Urothelium cell line (cell line): Measurements from ENCODE around the gene GUCD1.

Experiments used
- DNase-seq: peaks from one replicate; pipeline ENCODE4 v3.0.0; 2011; ENCODE audit warnings: low spot score, mixed read lengths
- FAIRE-seq: peaks from 2 replicates; lab custom pipeline; 2011; peaks lifted over from hg19 to GRCh38; lab: Jason Lieb, UNC

GUCD1 gene

DNA sequence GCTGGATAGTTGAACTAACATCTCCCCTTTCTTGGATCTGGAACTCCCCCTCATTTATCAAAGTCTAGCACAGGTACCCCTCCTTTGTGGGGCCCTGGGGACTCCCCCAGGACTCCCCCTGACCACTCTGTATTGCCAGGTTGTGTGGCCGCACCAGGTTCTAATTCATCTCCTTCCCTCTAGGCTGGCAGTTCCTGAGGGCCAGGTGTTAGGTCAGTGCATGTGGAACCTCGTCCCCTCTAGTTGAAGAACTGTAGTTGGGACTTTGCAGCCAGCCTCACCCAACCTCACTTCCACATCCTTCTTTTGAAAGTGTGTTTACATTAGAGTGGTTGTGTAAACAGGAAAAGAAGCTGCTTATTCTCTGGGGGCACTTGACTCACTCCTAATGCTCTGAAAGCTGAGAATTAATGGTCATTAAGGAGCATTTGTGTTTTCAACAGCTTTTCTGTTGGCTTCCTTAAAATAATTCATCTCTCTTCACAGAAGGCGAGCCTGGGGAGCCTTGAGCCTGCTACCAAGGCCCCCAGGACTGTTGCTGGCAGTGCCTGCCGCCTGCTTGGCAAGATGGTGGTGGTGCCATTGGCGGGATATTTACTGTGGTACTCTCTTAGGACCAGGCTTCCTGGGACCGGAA lies 48.0 kb downstream of the GUCD1 start:
- DNase-seq (no peak), FAIRE-seq (no peak)

DNA sequence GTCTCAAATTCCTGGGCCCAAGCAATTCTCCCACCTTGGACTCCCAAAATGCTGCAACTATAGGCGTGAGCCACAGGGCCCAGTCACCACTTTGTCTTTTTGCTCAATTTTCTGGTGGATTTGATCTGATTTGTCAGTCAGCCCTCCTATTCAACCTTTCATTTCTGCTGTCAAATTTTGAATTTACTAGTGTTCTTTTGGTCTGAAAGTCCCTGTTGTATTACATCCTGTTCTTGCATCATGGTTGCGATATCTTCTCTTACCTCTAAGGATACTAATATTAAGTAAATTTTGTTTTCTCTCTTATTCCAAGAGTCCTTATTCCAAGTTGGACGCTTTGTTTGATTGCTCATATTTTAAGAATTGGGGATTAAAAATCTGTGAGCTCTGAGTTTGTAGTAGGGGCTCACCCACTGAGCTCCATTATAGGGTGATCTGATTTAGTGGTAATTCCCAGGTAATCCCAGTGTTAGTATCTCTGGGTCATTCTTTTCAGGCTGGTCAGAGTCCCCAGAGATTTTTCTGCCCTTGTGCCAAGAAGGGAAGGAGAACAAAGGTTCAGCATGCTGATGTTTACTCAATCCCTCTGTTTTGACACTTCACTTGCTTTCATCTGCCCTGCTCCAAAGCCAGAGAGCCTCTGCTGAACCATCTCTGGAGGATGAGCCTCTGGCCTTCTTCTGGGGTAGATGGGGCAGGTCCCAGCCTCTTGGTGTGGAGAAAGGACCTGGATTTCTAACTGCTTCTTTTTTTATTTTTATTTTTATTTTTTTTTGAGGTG lies 49.8 kb downstream of the GUCD1 start:
- no peak for DNase-seq
- no peak for FAIRE-seq

DNA sequence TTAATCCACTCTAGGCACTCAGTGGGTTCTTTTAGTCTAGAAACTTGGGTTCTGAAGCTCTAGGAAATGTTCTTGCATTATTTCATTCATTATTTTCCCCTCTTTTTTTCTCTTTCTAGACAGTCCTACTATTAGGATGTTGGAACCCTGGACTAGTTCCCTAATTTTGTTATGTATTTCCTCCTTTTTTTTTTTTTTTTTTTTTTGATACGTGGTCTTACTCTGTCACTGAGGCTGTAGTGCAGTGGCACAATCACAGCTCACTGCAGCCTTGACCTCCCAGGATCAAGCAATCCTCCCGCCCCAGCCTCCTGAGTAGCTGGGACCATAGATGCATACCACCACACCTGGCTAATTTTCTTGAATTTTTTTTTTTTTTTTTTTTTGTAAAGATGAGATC lies 50.4 kb downstream of the GUCD1 start:
- DNase-seq, result no peak
- no peak for FAIRE-seq

DNA sequence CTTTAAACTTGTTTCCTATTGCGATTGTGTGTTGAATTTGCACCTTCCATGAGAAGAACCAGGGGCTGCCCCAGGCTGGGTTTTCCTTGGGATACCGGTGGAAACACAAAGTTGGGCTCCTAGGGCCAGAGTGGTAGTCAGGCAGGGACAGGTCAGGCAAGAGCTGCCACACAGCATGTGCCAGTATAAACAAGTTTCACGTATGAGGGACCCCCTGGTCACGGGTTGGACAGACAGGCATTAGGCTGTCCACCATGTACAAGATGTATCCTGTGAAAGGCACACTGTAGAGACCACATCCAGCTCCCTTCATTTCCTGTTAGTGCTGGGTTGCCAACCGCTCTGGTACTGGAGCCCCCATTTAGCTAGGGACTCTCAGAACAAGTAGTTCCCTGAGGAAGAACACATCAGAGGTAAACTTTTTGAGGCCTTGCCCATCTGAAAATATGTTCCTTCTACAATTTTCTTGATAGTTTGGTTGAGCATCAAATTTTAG lies 51.0 kb downstream of the GUCD1 start:
- no peak for DNase-seq
- FAIRE-seq, result no peak

DNA sequence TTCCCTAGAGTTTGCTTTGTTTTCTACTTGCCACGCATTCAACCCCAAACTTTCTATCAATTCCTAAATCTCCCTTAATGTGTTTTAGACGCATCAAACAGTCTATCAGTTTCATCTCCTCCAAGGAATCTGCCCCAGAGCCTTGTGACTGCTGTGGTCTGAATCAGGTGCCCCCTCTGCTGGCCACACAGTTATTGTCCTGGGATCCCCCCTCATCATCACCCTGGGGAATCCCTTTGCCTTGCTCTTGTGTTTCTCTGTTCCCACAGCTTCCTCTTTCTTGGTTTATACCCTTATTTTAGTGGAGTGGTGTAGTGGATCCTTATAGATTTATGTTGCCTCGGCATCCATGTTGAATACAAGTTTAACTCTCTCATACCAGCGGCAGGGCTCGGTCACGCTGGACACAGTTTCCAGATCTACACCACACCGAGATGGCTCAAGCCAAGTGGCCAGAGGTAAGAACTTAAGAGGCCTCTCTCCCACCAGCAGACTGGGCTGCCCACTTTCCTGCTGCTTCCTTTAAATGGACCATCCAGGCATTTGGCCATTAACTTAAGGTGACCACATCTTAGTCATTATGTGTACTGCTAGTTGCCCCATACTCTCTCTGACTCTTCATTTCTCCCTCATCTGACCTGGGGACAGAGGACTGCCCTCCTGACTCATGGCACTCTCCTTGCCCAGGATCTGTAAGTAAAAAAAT lies 51.6 kb downstream of the GUCD1 start:
- DNase-seq (peak; percentile 84), FAIRE-seq (peak; percentile 62)

DNA sequence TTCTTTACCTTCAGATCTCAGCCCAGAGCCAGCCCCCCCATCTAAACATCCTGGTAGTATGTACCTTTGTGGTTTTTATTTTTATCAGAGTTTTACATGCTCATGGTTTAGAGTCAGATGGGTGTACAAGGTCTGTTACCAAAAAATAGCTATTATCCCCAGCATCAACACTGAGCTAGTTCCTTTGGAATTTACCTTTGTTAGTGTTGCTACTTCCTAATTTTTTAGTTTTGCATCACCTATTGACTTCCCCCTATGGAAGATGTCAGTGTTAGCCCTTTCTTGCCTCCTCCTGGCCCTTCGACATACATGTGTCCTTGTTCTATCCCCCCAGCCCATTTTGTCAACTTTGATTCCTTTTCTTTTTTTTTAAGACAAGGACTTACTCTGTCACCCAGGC lies 52.4 kb downstream of the GUCD1 start:
- DNase-seq (no peak), FAIRE-seq (no peak)

DNA sequence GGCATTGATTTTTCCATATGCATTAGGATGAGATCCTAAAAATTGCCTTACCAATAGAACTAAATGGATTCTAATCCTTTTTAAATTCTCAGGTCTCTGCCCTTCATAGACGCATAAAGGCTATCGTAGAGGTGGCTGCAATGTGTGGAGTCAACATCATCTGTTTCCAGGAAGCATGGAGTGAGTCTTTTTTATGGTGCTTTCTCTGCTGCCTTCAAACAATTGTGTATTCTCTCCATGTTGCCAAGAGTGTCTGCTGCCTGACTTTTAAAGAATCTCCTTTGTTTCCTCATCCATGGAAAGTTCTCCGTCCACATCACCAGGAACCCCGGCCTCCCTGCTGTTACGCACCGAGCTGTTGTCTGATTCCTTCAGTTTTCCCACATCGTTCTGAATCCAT lies 52.9 kb downstream of the GUCD1 start:
- FAIRE-seq (no peak), DNase-seq (no peak)

DNA sequence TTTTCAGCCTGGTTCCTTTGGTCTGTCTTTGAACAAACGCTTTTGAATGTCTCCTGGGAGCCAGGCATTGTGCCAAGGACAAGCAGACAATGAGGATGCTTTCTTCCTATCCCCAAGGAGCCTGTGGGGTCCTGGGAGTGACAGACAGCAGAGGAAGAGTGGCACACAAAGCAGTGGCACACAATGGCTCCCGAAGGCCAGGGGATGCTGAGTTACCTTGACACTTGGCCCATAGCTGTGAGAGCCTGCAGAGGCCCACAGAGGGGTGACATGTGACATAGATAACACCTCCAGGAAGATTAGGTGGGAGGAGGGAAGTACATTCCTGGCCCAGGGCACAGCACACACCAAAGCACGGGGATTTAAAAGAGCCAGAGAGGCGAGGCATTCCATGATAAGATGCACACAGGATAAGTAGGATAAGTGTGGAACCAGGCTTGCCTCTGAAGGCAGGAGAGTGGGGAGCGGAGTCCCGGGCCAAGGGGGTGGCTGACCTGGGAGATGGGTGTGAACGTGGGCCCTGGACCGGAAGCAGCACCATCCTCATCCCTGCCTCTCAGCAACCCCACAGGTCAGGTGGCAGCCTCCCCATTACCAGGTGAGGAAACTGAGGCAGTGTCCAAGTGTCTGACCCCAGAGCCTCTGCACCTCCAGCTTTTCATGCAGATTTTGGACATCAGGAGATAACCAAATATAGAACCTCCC lies 53.5 kb downstream of the GUCD1 start:
- peak; percentile 17 for FAIRE-seq
- DNase-seq, result no peak

DNA sequence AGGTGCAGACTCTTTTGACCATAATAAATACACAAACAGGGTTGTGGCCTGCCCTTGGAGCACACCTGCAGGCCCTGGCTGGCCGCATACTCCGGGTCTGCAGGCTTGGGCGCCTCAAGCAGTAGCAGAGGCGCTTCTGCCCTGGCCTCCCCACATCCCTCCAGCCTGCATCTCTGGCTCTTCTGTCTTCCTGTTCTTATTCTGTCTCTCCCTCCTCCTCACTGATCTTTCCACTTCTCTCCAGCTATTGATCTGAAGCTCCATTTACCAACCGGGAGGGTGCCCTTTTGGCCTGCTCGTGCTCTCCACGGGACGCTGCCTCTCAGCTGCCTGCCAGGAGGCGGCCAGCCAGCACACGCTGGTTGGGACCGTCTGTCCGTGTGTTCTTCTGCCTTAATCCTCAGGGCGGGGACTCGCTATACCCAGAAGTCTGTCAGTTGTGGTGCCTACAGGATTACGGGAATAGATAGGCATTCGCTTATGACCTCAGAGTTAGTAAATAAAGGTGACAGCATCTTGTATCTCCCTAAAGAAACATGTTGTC lies 54.6 kb downstream of the GUCD1 start:
- DNase-seq (no peak), FAIRE-seq (peak; percentile 52)

DNA sequence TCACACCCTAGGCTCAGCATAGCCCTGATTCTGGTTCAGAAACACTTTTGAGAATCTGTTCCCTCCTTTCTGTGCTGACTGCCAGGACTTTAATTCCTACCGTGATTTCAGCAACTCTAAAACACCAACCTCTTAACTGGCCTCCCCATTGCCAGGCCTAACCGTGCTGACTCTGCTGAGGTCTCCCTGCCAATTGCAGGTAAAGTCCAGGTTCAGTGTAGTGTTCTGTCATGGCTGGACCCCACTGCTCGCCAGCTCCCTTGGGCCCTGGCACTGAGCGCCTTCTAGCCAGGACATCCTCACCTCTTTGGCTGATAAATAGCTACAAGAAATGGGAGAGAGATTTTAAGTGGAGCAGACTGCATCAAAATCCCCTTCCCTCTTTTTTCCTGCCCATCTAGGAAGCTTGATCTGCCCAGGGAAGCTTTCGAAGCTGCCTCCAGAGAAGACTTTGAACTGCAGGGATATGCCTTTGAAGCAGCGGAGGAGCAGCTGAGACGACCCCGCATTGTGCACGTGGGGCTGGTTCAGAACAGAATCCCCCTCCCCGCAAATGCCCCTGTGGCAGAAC lies 55.1 kb downstream of the GUCD1 start:
- FAIRE-seq (peak; percentile 5), DNase-seq (no peak)

DNA sequence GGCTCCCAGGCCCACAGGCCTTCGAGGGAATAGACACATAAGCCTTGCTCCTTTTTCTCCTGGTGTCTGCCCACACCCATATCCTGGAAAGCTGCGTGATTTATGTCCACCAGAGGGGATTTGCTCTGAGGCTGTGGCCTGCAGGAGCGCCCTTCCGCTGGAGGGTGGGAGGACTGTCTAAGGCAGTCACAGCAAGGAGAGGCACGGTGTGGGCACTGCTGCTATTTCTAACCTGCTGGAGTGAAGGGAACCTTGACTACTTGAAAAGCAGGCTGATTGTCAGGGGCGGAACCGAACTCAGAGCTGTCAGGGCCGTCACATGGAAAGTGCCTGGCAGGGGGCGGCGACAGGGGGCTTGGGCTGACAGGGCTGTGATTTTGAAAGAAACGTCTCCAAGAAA lies 56.1 kb downstream of the GUCD1 start:
- no peak for DNase-seq
- FAIRE-seq, result no peak

DNA sequence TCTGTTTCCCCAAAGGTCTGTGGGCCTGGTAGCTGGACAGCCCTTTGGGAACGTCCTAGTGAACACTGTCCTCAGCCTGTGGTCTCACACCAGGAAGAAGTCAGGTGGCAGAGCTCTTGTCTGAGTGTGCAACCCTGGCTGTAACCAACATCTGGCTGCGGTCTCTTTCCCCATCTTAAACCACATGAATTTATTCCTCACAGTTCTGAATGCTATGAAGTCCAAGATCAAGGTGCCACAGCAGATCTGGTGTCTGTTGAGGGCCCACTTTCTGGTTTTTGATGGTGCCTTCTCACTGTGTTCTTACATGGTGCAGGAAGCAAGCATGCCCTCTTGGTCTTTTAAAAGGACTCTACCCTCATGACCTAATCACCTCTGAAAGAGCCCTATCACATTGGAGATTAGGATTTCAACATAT lies 57.1 kb downstream of the GUCD1 start:
- FAIRE-seq, result no peak
- no peak for DNase-seq

DNA sequence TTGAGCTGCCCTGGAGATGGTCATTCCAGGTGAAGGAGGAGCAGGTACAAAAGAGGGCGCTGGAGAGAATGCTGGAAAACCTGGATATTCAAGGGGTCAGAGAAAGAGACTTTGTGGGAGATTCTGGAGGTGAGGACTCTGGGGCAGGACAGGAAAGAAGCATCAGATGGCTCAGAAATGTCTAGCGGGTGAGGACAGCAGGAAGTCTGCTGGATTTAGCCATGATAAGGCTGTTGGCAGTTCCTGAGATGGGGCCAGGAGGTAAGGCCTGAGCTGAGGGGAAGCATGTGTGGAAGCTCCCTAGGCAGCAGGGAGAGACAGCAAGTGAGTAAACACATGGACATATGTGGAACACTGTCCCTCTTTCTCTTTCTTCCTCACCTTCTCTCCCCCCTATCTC lies 58.3 kb downstream of the GUCD1 start:
- FAIRE-seq (no peak), DNase-seq (no peak)

DNA sequence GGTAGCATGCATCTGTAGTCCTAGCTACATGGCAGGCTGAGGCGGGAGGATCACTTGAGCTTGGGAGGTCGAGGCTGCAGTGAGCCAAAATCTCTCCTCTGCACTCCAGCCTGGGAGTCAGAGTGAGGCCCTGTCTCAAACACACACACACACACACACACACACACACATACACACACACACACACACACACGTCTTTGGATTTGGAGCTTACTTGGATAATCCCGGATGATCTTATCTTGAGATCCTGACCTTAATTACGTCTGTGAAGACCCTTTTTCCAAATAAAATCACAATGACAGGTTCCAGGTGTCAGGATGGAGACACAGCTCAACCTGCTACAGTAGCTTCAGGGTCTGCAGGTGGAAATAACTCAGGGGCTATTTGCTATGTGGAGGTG lies 58.7 kb downstream of the GUCD1 start:
- FAIRE-seq (peak; percentile 13), DNase-seq (no peak)

DNA sequence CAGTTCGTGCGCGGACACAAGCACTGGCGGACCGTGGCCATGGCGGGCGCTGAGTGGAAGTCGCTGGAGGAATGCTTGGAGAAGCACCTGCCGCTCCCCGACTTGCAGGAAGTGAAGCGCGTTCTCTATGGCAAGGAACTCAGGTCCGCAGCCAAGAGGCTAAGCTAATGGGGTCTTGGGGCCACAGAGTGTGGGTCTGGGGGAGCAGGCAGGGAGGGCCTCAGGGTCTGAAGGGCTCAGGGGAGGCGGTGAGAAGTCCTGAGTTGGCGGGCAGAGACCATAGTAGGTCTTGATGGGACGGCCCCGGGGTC lies 59.6 kb downstream of the GUCD1 start:
- FAIRE-seq (no peak), DNase-seq (no peak)

DNA sequence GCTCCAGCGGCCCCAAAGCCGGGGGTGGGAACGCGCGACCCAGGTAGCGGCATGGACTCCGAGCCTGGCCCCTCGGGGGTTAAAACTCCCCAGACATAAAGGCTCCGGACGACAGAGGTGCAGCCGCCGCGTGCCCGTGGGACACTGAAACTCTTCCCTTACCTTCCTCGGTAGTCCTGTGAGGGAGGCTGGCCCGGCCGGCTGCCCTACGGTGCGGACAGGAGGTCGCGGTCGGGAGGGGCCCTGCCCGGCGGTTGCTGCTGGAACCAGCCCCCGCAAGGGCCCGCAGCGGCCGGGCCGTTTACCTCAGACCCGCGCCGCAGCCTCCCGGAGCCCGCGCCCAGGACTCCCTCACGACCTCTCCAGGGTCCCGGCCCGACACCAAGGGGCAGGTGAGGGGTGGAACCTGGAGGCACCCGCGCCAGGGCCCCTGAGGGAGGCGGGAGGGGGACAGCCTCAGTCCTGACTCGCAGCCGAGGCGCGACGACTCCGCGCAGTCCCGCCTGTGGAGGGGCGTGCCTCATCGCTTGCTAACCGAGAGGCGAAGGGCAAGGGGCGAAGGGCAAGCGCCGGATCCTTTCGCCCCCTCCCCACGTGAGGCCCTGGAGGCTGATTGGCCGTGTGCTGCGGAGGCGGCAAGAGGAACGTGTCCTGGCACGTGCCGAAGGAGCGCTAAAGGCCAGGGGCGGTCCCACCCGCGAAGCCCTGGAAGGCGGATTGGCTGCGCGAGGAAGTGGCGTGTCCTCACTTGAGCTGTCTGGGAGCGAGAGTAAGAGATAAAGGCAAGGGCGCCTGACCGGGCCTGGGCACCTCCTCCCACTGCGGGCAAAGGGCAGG lies 60.2 kb downstream of the GUCD1 start, which contains the start of gene UPB1:
Gene UPB1, plus strand, starts transcription at position 805 of the 837 bp plus-strand sequence. CDS start 72 bp downstream, outside the sequence.
- FAIRE-seq (peak; percentile 77), DNase-seq (no peak)

DNA sequence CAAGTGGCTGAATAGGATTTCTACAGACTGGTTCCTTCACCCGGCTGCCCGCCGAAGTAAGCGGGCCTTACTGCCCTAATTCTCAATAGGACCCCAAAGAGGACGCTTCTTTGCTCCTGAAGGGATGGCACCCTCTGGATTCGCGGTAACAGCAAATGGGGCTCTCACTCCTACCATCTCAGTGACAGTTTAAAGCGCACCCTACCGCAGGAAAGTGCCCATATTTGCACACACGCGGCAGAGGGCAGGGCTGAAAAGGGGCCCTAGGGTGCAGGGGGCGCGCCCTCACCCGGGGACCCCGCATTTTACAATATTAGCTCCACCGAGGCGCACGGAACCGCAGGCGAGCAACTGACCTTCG lies 60.8 kb downstream of the GUCD1 start:
- peak; percentile 48 for FAIRE-seq

DNA sequence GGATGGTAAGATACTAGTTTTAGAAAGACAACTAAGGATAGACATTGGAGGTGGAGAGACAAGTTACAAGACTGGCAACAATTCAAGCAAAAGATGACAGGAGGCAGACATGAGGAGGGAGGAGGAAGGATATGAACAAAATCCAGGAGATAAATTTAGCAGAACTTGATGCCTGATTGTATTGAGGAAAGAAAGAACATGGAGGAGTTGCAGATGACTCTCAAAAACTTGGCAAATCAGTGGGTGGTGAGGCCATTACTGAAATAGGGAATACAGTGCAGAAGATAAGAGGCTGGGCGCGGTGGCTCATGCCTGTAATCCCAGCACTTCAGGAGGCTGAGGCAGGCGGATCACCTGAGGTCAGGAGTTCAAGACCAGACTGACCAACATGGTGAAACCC lies 62.5 kb downstream of the GUCD1 start:
- DNase-seq (no peak), FAIRE-seq (peak; percentile 27)

More for the DNA sequence above, 60.8 kb downstream of the GUCD1 start:
- no peak for DNase-seq
